Astrocyte (in vitro differentiated cells and primary cell): ENCODE measurements around the gene EFCAB6. TPM values are rescaled to one million over a fixed set of nuclear protein-coding genes. Genes with fewer than 3 reads are reported as not detected.

Source experiments
- DNase-seq: peaks from one replicate; pipeline ENCODE4 v3.0.0-alpha.2; 2010; ENCODE audit warnings: low read depth
- FAIRE-seq: peaks from 2 replicates; lab custom pipeline; 2011; peaks lifted over from hg19 to GRCh38; lab: Jason Lieb, UNC
- H2AFZ ChIP-seq: 2 replicates; pipeline ENCODE4 v1.6.0; 2012; ENCODE audit warnings: low read depth, low read length, inconsistent platforms
- H3K27ac ChIP-seq: 2 replicates; pipeline ENCODE4 v1.5.1; 2011; ENCODE audit warnings: low read depth, low read length, inconsistent platforms
- H3K27me3 ChIP-seq: 2 replicates; pipeline ENCODE4 v1.6.0; 2011; ENCODE audit warnings: low read length, inconsistent platforms; ENCODE audit not compliant: insufficient read depth
- H3K36me3 ChIP-seq: 2 replicates; pipeline ENCODE4 v1.5.1; 2011; ENCODE audit warnings: low read length, inconsistent platforms; ENCODE audit not compliant: insufficient read depth
- H3K4me1 ChIP-seq: 2 replicates; pipeline ENCODE4 v1.5.1; 2011; ENCODE audit warnings: low read length, inconsistent platforms; ENCODE audit not compliant: insufficient read depth
- H3K4me2 ChIP-seq: 2 replicates; pipeline ENCODE4 v1.6.0; 2012; ENCODE audit warnings: low read length, inconsistent platforms
- H3K4me3 ChIP-seq: 2 replicates; pipeline ENCODE4 v1.5.1; 2011; ENCODE audit warnings: low read depth, mild to moderate bottlenecking, low read length, inconsistent platforms; ENCODE audit not compliant: insufficient read depth
- H3K79me2 ChIP-seq: 2 replicates; pipeline ENCODE4 v1.6.0; 2012; ENCODE audit warnings: mild to moderate bottlenecking, low read length, inconsistent platforms; ENCODE audit not compliant: insufficient read depth
- H3K9ac ChIP-seq: 2 replicates; pipeline ENCODE4 v1.6.0; 2012; ENCODE audit warnings: mild to moderate bottlenecking, low read length, inconsistent platforms
- H3K9me3 ChIP-seq: 2 replicates; pipeline ENCODE4 v1.5.1; 2012; ENCODE audit warnings: low read depth, mild to moderate bottlenecking, low read length, inconsistent platforms; ENCODE audit not compliant: insufficient read depth
- H4K20me1 ChIP-seq: 2 replicates; pipeline ENCODE4 v1.6.0; 2012; ENCODE audit warnings: low read length, inconsistent platforms; ENCODE audit not compliant: insufficient read depth
- H3K27ac Mint-ChIP-seq: one replicate; pipeline ENCODE4 v1.8.0; 2021; ENCODE audit warnings: mild to moderate bottlenecking, mixed read lengths; ENCODE audit not compliant: unreplicated experiment
- H3K27me3 Mint-ChIP-seq: one replicate; pipeline ENCODE4 v1.8.0; 2021; ENCODE audit warnings: low read depth, mixed read lengths; ENCODE audit not compliant: unreplicated experiment
- H3K36me3 Mint-ChIP-seq: one replicate; pipeline ENCODE4 v1.8.0; 2021; ENCODE audit warnings: low read depth, mixed read lengths; ENCODE audit not compliant: unreplicated experiment
- H3K4me1 Mint-ChIP-seq: one replicate; pipeline ENCODE4 v1.8.0; 2021; ENCODE audit warnings: low read depth, mixed read lengths; ENCODE audit not compliant: unreplicated experiment
- H3K4me3 Mint-ChIP-seq: one replicate; pipeline ENCODE4 v1.8.0; 2021; ENCODE audit warnings: mild to moderate bottlenecking, moderate library complexity, mixed read lengths; ENCODE audit not compliant: unreplicated experiment
- H3K9me3 Mint-ChIP-seq: one replicate; pipeline ENCODE4 v1.8.0; 2021; ENCODE audit warnings: mild to moderate bottlenecking, mixed read lengths; ENCODE audit not compliant: unreplicated experiment
- EZH2 ChIP-seq: IDR thresholded peaks from 2 replicates; pipeline ENCODE4 v1.6.1; 2012; ENCODE audit warnings: mild to moderate bottlenecking, low read length, inconsistent platforms; ENCODE audit not compliant: insufficient read depth
- total RNA-seq: library from RNA; stranded (reverse); gene quantifications from 2 replicates; pipeline ENCODE4 v1.2.1, GENCODE V29; 2021
- TF ChIP-seq, protein P1 (sequence below): IDR thresholded peaks from 2 replicates; pipeline ENCODE4 v1.5.1; 2011; ENCODE audit warnings: low read depth, mild to moderate bottlenecking, inconsistent platforms, low read length, moderate library complexity; ENCODE audit not compliant: insufficient read depth

EFCAB6 gene
- total RNA-seq, 1 donor from 2014 or later = 1.2 TPM

DNA sequence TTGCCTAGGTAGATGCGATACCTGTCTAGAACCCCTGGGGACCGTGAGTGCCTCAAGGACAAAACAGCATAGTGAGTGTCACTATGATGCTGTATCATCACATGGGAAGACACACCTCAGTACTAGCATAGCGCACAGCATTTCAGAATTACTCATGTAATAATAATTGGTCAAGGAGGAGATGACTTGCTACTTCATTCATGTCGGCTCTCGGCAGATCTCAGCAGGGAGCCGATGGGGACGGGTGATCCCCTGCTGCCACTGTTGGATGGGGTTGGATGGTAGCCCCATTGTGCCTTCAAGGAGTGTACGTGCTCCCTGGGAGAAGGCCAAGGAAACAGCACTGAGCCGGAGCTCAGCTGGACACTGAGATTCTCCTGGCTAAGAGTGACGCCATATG is 186.9 kb downstream of the EFCAB6 start:
- H3K36me3 Mint-ChIP-seq = no peaks in the 10 kb centered on the region
- H3K4me3 Mint-ChIP-seq = no peak overlapping the region
- H3K9ac ChIP-seq = peak overlapping the region; percentile 69
- H2AFZ ChIP-seq = no peak overlapping the region
- H3K27me3 ChIP-seq = no peaks in the 10 kb centered on the region
- FAIRE-seq = no peak
- H3K36me3 ChIP-seq = no peaks in the 10 kb centered on the region
- DNase-seq = peak; percentile 23
- no peaks in the 10 kb centered on the region for H3K9me3 Mint-ChIP-seq
- H3K79me2 ChIP-seq = no peaks in the 10 kb centered on the region
- no peaks in the 10 kb centered on the region for H4K20me1 ChIP-seq
- H3K27me3 Mint-ChIP-seq = peaks cover 32% of the 10 kb centered on the region
- peak overlapping the region; percentile 85 for H3K27ac ChIP-seq
- H3K4me1 ChIP-seq = peaks cover 17% of the 10 kb centered on the region
- no peak overlapping the region for H3K4me3 ChIP-seq
- TF ChIP-seq EZH2 = no peak
- TF ChIP-seq, protein P1, sequence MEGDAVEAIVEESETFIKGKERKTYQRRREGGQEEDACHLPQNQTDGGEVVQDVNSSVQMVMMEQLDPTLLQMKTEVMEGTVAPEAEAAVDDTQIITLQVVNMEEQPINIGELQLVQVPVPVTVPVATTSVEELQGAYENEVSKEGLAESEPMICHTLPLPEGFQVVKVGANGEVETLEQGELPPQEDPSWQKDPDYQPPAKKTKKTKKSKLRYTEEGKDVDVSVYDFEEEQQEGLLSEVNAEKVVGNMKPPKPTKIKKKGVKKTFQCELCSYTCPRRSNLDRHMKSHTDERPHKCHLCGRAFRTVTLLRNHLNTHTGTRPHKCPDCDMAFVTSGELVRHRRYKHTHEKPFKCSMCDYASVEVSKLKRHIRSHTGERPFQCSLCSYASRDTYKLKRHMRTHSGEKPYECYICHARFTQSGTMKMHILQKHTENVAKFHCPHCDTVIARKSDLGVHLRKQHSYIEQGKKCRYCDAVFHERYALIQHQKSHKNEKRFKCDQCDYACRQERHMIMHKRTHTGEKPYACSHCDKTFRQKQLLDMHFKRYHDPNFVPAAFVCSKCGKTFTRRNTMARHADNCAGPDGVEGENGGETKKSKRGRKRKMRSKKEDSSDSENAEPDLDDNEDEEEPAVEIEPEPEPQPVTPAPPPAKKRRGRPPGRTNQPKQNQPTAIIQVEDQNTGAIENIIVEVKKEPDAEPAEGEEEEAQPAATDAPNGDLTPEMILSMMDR = no peak
- H3K4me1 Mint-ChIP-seq = no peaks in the 10 kb centered on the region
- peak overlapping the region; percentile 64 for H3K4me2 ChIP-seq
- H3K27ac Mint-ChIP-seq = no peak overlapping the region
- H3K9me3 ChIP-seq = no peaks in the 10 kb centered on the region

DNA sequence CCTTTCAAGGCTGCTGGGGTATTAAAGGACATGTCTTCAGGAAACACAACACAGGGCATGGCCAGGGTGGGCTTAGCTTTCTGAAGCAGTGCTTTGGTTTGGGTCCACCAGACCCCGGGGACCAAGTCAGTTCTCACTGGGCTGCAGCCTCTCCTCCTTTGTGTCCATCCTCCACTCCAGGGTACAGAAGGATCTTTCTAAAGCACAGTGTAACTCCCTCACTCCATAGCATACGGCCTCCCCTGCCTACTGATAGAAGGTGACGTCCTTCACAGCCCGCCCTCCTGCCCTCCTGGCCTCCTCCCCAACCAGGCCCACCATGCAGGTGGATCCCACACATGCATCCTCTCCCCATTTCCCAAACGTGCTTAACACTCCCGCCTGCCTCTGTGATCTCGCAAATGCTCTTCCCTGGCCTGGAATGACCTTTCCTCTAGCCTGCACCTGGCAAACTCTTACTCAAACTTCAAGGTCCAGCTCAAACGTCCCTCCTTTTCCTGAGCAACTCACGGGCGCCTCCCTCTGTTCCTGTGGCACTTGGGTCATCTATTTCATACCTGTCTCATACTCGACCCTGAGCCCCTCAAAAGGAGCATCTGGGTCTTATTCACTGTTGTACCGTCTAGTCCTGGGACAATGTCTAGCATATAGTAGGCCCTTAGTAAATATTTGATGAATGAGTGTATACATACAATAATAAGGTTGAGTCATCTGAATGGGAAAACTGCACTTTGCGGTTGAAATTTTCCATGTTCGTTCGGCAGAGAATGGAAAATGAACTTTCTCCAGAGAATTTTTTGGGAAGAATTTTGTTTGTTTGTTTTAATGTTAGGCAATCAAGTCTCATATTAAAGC is 187.7 kb downstream of the EFCAB6 start:
- Mint-ChIP-seq H3K36me3 (no peaks in the 10 kb centered on the region), H3K27ac (no peak overlapping the region), H3K4me1 (no peaks in the 10 kb centered on the region), H3K27me3 (peaks cover 28% of the 10 kb centered on the region), H3K9me3 (peaks cover under 1% of the 10 kb centered on the region), H3K4me3 (no peak overlapping the region)
- Histone ChIP-seq H3K9ac (peak overlapping the region; percentile 69), H3K36me3 (no peaks in the 10 kb centered on the region), H3K79me2 (no peaks in the 10 kb centered on the region), H3K4me2 (peak overlapping the region; percentile 64), H3K4me3 (no peak overlapping the region), H3K9me3 (no peaks in the 10 kb centered on the region), H3K4me1 (peaks cover 17% of the 10 kb centered on the region), H4K20me1 (no peaks in the 10 kb centered on the region), H2AFZ (no peak overlapping the region), H3K27me3 (no peaks in the 10 kb centered on the region), H3K27ac (peak overlapping the region; percentile 85)
- FAIRE-seq (no peak), DNase-seq (peak; percentile 63)
- TF ChIP-seq, protein P1 = no peak
- no peak for TF ChIP-seq EZH2

DNA sequence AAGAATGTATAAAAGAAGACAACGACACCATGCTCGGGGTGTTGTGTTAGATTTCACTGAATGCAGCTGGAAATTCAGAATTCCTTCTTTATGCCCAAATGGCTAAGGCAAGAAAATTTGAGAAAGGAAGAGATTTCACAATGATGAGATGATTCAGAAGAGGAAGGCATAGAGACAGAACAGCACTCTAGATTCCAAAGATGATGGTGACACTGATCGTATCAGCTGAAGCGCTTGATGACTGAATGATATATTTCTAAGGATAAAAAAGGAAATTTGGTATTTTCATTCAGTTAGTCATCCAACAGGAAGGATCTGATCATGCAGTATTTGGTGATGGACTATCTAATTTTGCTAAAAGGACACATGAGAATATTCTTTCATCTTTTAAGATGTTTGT is 189.2 kb downstream of the EFCAB6 start:
- Histone ChIP-seq H2AFZ (no peak overlapping the region), H3K27me3 (no peaks in the 10 kb centered on the region), H3K9ac (no peak overlapping the region), H3K4me1 (peaks cover 17% of the 10 kb centered on the region), H3K27ac (no peak overlapping the region), H3K4me2 (no peak overlapping the region), H4K20me1 (no peaks in the 10 kb centered on the region), H3K36me3 (no peaks in the 10 kb centered on the region), H3K4me3 (no peak overlapping the region), H3K9me3 (no peaks in the 10 kb centered on the region), H3K79me2 (no peaks in the 10 kb centered on the region)
- TF ChIP-seq EZH2 = no peak
- TF ChIP-seq, protein P1 = no peak
- no peaks in the 10 kb centered on the region for H3K36me3 Mint-ChIP-seq
- FAIRE-seq (no peak), DNase-seq (no peak)
- no peaks in the 10 kb centered on the region for H3K4me1 Mint-ChIP-seq
- peaks cover 5% of the 10 kb centered on the region for H3K9me3 Mint-ChIP-seq
- H3K4me3 Mint-ChIP-seq = no peak overlapping the region
- peaks cover 16% of the 10 kb centered on the region for H3K27me3 Mint-ChIP-seq
- no peak overlapping the region for H3K27ac Mint-ChIP-seq
